OCI-LY7 (cell line): Measurements from ENCODE around the gene GDI1.

Source experiments
- EZH2phosphoT487 ChIP-seq: fragments of 200-600 bp; sonication (generic); IDR thresholded peaks from 2 replicates; pipeline ENCODE4 v1.6.1; 2018; ENCODE audit warnings: low read depth, borderline replicate concordance, mild to moderate bottlenecking, mixed run types, antibody characterized with exemption, low read length, moderate library complexity, mixed read lengths
- TF ChIP-seq, protein P1 (sequence below): fragments of 200-600 bp; sonication (generic); conservative IDR thresholded peaks from 2 replicates; pipeline ENCODE4 v1.5.1; 2014; ENCODE audit warnings: mild to moderate bottlenecking, antibody characterized with exemption, low read length, moderate library complexity, mixed read lengths

GRCh38 chrX:154470914-154471568, 34.1 kb downstream of the GDI1 start:
- TF ChIP-seq, protein P1, sequence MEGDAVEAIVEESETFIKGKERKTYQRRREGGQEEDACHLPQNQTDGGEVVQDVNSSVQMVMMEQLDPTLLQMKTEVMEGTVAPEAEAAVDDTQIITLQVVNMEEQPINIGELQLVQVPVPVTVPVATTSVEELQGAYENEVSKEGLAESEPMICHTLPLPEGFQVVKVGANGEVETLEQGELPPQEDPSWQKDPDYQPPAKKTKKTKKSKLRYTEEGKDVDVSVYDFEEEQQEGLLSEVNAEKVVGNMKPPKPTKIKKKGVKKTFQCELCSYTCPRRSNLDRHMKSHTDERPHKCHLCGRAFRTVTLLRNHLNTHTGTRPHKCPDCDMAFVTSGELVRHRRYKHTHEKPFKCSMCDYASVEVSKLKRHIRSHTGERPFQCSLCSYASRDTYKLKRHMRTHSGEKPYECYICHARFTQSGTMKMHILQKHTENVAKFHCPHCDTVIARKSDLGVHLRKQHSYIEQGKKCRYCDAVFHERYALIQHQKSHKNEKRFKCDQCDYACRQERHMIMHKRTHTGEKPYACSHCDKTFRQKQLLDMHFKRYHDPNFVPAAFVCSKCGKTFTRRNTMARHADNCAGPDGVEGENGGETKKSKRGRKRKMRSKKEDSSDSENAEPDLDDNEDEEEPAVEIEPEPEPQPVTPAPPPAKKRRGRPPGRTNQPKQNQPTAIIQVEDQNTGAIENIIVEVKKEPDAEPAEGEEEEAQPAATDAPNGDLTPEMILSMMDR = no peak
- TF ChIP-seq EZH2phosphoT487 = no peak
